ENCODE measurements around the gene CREB1.

The CREB1 gene

DNA sequence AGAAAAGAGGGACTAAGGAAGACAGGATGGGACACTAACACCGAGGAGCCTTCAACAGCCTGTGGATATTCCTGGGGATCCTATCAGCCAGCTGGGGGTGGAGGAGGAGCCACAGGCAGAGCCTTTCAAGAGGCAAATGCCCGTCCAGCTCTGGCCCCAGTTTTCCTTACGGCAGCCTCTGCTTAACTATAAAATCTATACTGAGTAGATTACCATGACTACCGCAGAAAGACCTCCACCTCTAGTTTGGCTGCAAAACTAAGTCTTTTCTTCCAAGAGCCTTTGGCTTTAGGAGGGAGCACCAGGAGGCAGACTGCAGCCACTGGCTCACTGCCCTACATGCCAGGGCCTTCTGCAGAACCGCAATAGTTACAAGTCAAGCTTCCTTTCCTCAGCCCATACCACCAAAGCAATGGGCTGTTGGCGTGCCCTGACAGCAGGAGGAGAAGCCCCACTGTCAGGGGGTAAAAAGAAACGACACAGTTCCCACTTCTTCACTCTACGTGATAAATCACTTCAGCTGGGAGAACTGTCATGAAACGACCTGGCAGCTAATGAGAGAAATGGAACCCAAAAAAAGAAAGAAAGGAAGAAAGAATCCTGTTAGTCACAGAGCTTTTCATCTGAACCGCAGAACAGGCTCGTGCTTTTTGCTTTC is 25.1 kb upstream of the CREB1 start:
- no peak for DNase-seq (ENCODE audit: low read depth in 2 of 2)

- no peak for DNase-seq (ENCODE audit: low read depth in 2 of 2)
These were observed 24.6 kb upstream of the CREB1 start for GRCh38 chr2:207505171-207505570.

DNA sequence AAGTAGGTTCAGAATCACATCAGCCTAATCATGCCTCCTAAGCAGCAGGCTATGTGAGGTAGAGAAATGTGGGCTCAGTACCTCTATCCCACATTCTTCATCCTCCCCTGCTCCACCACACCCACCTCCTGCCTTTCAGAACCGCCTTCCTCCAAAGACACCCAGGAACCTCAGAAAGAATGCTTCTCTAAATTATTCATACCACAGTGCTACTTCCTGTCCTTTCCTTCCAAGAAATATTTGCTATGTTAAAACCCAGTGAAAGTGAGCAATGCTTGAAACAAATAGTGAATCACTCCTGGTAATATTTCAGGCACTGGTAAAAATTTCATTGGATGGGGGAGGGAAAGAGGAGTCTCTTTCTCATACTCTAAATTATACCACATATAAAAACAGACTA is 24.0 kb upstream of the CREB1 start:
- DNase-seq (ENCODE audit: low read depth in 2 of 2) = no peak

DNA sequence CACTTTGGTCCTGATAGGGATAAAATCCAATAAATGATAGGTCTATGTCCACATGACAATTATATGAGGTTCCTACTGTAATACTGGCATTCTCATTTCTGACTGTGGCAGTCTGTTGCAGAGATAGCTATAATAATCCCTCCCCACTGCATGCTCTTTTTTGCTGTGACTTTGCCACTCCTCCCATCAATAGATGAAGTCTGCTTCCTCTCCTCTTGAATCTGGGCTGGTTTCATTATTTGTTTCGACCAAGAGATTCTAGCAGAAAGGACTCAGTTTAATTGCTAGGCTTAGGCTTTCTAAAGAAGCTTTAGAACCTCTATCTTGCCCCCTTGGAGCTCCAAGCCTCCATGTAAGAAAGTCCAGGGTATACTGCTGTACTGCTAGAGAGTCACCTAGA is 23.3 kb upstream of the CREB1 start:
- DNase-seq (ENCODE audit: low read depth in 2 of 2) = no peak

- DNase-seq (ENCODE audit: low read depth in 2 of 2) = no peak
These were observed 19.6 kb upstream of the CREB1 start for GRCh38 chr2:207510148-207510547.

DNA sequence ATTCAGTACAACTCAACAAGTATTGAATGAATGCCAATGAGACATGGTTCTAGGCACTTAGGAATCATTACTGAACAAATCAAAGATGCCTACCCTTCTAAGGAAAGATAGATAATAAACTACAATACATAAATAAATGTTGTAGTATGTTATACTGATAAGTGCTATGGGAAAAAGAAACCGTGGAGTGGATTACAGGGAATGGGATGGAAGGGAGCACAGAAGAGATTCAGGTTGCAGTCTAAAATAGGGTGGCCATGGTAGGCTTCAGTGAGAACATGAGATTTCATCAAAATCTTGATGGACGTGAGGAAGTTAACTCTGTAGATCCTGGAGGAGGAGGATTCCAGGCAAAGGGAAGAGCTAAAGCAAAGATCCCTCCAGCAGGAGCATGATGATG is 17.9 kb upstream of the CREB1 start:
- DNase-seq (ENCODE audit: low read depth in 2 of 2) = no peak

DNA sequence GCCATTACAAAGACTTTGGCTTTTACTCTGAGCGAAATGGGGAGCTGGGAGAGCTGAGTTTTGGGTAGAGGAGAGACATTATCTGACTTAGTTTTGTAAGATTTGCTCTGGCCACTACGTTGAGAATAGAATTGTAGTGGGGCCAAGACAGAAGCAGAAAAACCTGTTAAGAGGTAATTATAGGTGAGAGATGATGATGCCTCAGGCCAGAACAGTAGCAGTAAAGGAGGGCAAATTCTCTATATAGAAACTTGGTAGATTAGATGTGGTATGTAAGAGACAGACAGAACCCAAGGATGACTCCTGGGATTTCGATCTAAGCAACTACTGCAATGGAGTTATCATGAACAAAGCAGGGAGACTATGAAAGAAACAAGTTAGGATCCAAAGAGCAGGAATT is 17.4 kb upstream of the CREB1 start:
- no peak for DNase-seq (ENCODE audit: low read depth in 2 of 2)

- no peak for DNase-seq (ENCODE audit: low read depth in 2 of 2)
These were observed 16.1 kb upstream of the CREB1 start for GRCh38 chr2:207513551-207514257.

- no peak for DNase-seq (ENCODE audit: low read depth in 2 of 2)
These were observed 15.3 kb upstream of the CREB1 start for GRCh38 chr2:207514451-207514850.

DNA sequence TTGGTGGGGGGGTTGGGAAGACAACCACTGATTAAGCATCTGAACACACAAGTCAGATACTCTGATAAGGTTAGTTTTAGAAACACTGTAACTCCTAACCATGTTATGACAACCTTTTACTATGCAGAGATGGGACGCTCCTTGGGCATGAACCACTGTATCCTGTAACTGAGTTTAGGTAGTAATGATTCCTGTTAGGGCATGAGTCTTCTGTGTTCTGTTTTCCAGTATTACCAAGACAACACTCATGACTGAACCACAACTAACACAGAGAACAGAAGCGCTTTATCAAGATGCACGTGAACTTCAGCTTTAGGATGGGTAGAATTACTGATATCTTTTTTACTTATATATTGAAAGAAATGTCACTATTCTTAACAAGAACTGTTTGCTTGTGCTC is 14.1 kb upstream of the CREB1 start:
- DNase-seq (ENCODE audit: low read depth in 2 of 2) = no peak

DNA sequence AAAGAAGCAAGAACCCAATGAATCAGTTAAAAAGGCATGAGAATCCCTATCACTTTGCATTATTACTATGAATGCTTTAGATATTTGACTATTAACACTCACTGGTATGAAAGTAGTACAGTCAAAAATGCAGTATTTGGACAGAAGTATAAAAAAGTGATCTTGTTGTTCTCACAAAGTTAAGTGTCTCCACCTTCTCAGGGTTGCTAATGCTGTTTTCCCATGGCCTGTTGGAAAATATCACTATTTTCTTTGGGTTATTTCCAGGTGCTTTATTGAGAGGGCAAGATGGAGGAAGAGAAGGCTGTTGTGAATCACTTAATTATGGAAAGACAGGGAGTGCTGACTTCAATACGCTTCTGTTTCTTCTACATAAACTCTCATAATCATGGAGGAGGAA is 13.6 kb upstream of the CREB1 start:
- no peak for DNase-seq (ENCODE audit: low read depth in 2 of 2)

DNA sequence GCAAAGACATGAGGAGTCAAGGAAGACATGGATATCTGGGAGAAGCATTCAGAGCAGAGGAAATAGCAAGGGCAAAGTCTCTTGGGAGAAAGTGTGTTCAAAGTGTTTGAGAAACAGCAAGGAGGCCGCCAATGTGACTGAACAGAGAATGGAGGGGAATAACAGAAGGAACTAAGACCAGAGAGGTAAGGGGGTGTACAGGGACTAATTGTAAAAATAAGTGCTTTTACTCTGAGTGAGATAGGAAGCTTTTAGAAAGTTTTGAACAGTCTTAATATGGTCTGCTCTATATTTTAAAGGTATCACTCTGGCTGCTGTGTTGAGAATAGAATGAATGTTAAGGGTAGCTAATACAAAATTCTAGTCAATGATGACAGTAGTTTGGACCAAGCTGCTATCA is 6.8 kb upstream of the CREB1 start:
- DNase-seq (ENCODE audit: low read depth in 2 of 2) = no peak

DNA sequence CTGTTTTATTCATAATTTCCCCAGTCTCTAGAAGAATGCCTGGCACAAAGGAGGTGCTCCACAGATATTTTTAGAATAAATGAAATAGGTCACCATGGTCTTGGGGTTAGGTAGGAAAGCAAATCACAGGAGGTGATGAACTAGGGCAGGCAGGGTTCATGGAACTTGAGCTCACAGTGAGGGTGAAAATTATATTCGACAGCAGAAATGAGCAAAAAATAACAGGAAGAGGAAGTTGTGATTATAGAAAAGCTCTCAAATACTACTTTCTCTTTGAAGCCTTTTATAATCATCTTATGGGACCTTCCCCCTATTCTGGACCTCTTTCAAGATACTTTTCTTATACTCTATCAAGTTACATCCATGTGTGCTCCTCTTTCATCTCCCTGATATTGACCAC is 4.5 kb upstream of the CREB1 start:
- no peak for DNase-seq (ENCODE audit: low read depth in 2 of 2)

DNA sequence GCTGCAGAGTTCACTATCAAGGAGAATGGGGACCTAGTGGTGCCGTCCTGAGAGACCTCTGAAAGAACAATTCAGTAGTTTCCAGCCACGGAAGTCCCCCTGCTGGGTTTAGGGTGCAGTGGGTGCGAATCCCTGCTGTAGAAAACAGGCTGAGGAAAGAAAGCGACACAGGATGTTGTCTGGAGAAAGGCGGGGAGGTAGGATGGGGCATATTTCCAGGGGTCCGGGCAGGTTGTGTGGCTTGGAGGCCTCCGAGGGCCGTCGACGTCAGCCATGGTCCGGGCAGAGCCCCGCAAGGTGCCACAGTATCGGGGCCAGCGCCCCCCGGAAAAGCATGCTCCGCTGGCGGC is 807 bp upstream of the CREB1 start:
- DNase-seq (ENCODE audit: low read depth in 2 of 2) = no peak

- DNase-seq (ENCODE audit: low read depth in 2 of 2) = peak in 1 of 2 donors; percentile 23
These were observed 634 bp downstream of the CREB1 start for GRCh38 chr2:207530160-207531031.

DNA sequence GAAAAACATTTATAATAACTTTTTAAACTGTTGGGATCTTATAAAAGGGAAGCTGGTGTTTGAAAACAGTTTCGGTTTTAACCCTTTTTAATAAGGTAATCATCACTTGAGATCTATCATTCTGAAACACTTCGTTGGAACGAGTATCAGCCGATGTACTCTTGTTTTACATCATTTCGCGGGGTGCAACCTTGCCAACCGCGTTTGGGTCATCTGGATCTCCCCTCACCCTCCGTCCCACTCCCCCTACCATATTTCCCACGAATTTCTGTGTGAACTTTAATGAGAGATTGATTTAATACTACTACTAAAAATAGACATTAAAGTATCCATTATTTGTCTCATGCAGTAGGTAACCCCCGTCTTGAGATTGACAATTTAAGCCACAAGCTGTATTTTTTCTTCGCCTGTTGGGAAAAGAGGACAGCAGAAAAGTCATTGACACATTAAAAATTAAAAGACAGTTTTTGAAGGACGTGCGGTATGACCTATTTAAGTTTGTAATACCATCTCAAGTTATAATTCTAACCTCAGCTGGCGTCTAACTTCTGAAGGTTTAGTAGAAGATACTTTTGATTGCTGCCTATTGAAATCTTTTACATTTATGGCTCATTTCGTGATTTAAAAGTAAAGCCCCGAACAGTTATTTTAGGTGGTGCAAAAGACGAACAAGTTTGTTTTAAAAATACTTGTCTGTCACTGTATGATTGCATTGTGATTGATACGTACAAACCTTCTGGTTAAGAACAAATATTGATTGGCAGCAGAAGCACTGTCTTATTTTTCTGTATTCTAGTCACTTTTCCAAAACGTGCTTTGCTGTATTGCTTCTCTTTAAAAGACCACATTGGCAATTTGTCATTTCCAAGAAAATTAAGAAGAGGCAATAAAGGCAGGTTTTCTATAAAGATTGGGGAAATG is 1.5 kb downstream of the CREB1 start:
- no peak for DNase-seq (ENCODE audit: low read depth in 2 of 2)

GRCh38 chr2:207532676-207533075 is 2.9 kb downstream of the CREB1 start:
- no peak for DNase-seq (ENCODE audit: low read depth in 2 of 2)

- no peak for DNase-seq (ENCODE audit: low read depth in 2 of 2)
These were observed 3.8 kb downstream of the CREB1 start for GRCh38 chr2:207533461-207534008.

DNA sequence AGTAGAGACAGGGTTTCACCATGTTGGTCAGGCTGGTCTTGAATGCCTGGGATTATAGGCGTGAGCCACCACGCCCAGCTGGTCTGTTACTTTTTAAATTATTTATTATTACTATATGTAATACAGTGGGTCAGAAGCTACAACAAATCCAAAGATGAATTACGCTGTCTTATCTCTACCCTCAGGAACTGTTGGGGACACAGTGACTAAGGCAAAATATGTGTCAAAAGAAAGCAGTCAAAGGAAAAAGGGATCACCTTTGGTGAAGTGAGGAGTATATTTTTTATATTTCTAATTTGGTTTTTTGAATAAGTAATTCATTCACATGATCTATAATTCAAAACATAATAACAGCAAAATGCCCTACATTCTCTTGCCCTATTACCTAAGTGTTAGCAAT is 4.7 kb downstream of the CREB1 start:
- no peak for DNase-seq (ENCODE audit: low read depth in 2 of 2)

DNA sequence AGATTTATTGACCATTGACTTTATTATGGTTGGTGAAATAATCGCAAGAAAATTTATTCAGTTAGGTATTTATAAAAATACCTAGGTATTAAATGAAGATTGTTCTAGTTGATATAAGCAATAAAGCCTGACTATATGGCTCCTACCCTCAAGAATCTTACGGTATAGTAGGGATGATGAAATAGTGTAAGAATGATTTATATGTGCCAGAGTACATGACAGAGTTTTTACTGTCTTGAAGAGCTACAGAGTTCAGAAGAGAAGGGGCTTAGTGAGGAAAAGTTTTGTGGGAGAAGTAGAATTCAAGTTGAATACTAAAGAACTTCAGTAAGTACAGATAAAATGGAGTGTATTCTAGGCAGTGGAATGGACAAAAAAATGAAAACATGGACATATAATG is 9.7 kb downstream of the CREB1 start:
- no peak for DNase-seq (ENCODE audit: low read depth in 2 of 2)

DNA sequence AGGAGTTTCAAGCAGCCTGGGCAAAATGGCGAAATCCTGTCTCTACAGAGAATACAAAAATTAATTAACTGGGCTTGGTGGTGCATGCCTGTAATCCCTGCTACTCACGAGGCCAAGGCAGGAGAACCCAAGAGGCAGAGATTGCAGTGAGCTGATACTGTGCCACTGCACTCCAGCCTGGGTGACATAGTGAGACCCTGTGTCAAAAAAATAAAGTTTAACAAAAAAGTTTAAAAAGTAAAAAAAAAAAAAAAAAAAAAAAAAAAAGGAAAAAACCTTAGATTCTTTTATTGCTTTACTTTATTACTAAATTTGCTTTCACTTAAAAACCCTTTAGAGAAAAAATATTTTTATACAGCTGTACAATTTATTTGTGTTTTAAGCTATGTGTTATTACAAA is 10.7 kb downstream of the CREB1 start:
- no peak for DNase-seq (ENCODE audit: low read depth in 2 of 2)

DNA sequence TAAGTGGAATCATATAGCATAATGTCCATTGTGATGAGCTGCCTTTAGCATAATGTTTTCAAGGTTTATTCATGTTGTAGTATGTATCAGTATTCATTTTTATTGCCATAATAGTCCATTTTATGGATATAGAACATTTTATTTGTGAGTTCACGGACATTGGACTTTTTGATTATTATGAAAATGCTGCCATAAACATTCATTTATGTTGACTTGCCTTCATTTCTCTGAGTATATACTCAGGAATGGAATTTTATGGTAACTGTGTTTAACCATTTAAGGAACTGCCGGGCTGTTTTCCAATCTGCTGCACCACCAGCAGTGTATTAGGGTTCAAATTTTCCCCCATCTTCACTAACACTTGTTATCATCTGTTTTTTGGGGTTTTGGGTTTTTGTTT is 12.2 kb downstream of the CREB1 start:
- DNase-seq (ENCODE audit: low read depth in 2 of 2) = no peak
